HG03066 (cell line): Measurements from ENCODE around the gene KDM7A.

Source experiments
- ATAC-seq: cut with Tn5 transposase; IDR thresholded peaks from one replicate; pipeline ENCODE4 v1.9.1; 2021; ENCODE audit warnings: low read depth; ENCODE audit not compliant: unreplicated experiment

Gene KDM7A

GRCh38 chr7:140096459-140096858, 80.3 kb downstream of the KDM7A start:
- ATAC-seq, result no peak

- ATAC-seq, result no peak
These were observed 83.4 kb downstream of the KDM7A start for GRCh38 chr7:140093375-140093774.

- ATAC-seq, result no peak
These were observed 91.3 kb downstream of the KDM7A start for GRCh38 chr7:140085447-140085846.

- ATAC-seq, result peak; percentile 91
These were observed 91.8 kb downstream of the KDM7A start for GRCh38 chr7:140084972-140085371.

- no peak for ATAC-seq
These were observed 92.6 kb downstream of the KDM7A start for GRCh38 chr7:140084142-140084655.

GRCh38 chr7:140082770-140083169, 94.0 kb downstream of the KDM7A start:
- no peak for ATAC-seq

- no peak for ATAC-seq
These were observed 94.9 kb downstream of the KDM7A start for GRCh38 chr7:140081774-140082425.

GRCh38 chr7:140080919-140081318, 95.9 kb downstream of the KDM7A start:
- ATAC-seq, result no peak

- ATAC-seq, result no peak
These were observed 97.7 kb downstream of the KDM7A start for GRCh38 chr7:140079121-140079536.

GRCh38 chr7:140078392-140078791, 98.4 kb downstream of the KDM7A start:
- ATAC-seq, result no peak

GRCh38 chr7:140074780-140075179, 102.0 kb downstream of the KDM7A start:
- no peak for ATAC-seq

- no peak for ATAC-seq
These were observed 106.2 kb downstream of the KDM7A start for GRCh38 chr7:140070546-140070945.

GRCh38 chr7:140069298-140069949, 107.4 kb downstream of the KDM7A start:
- ATAC-seq, result no peak

- ATAC-seq, result no peak
These were observed 108.8 kb downstream of the KDM7A start for GRCh38 chr7:140068033-140068432.

- no peak for ATAC-seq
These were observed 109.7 kb downstream of the KDM7A start for GRCh38 chr7:140067052-140067451.

GRCh38 chr7:140062528-140063299, 114.1 kb downstream of the KDM7A start, which contains the start of gene PARP12:
PARP12 (minus strand) TSS chr7:140062951; CDS start chr7:140062847, 104 bp downstream.
- ATAC-seq, result peak; percentile 87

GRCh38 chr7:140062118-140062527, 114.7 kb downstream of the KDM7A start:
- peak; percentile 33 for ATAC-seq

GRCh38 chr7:140061607-140061930, 115.2 kb downstream of the KDM7A start:
- ATAC-seq, result no peak

GRCh38 chr7:140060788-140061606, 115.8 kb downstream of the KDM7A start:
- no peak for ATAC-seq

GRCh38 chr7:140060243-140060630, 116.5 kb downstream of the KDM7A start:
- no peak for ATAC-seq
